Activated T-cell treated with anti-CD3 and anti-CD28 coated beads for 4 hours (primary cell): ENCODE measurements around the gene NVL.
A peak's percentile ranks its signal among the peaks of the same experiment; 100 is the strongest.

Source experiments
- DNase-seq: peaks from one replicate; pipeline ENCODE4 v3.0.0-alpha.2; 2020

Gene NVL

GRCh38 chr1:224189561-224189960 lies 140.4 kb downstream of the NVL start:
- no peak for DNase-seq

- DNase-seq, result no peak
These were observed 141.7 kb downstream of the NVL start for GRCh38 chr1:224188286-224188685.

- no peak for DNase-seq
These were observed 144.8 kb downstream of the NVL start for GRCh38 chr1:224185208-224185607.

- peak; percentile 36 for DNase-seq
These were observed 146.2 kb downstream of the NVL start for GRCh38 chr1:224183591-224184312.

- peak; percentile 62 for DNase-seq
These were observed 146.9 kb downstream of the NVL start, which contains the start of gene DEGS1 for GRCh38 chr1:224182866-224183590. DEGS1 (plus strand) TSS chr1:224183240; CDS start chr1:224183337, 97 bp downstream.

GRCh38 chr1:224182057-224182865 lies 147.7 kb downstream of the NVL start:
- DNase-seq, result peak; percentile 23

GRCh38 chr1:224181453-224181810 lies 148.5 kb downstream of the NVL start:
- no peak for DNase-seq

GRCh38 chr1:224180783-224181452 lies 149.1 kb downstream of the NVL start:
- DNase-seq, result no peak

GRCh38 chr1:224178894-224179293 lies 151.1 kb downstream of the NVL start:
- DNase-seq, result no peak

- DNase-seq, result no peak
These were observed 152.5 kb downstream of the NVL start for GRCh38 chr1:224177356-224177999.
